A549 (cell line): Measurements from ENCODE around the gene DNMT3B. TPM values are rescaled to one million over a fixed set of nuclear protein-coding genes. Genes with fewer than 3 reads are reported as not detected.

ENCODE experiments used
- ATAC-seq, 2 experiments: fragments of 200-7000 bp in 1 of 2; fragments of >200 bp in 1 of 2; cut with Nextera tagmentation in 1 of 2; cut with Tn5 transposase in 1 of 2; 3 replicates each; pipeline versions ENCODE4 v1.8.0 to v1.9.1; 2018 to 2020; ENCODE audit warnings: mild to moderate bottlenecking in 1 of 2, moderate library complexity in 1 of 2
- CTCF ChIA-PET: fragments of 300-600 bp; sonication (Branson Sonifier 250); formaldehyde crosslinking; extraction: SDS; loops from one replicate; lab custom pipeline; 2021; ENCODE audit warnings: antibody characterized with exemption, inconsistent platforms; lab: Yijun Ruan, JAX
- POLR2A ChIA-PET: fragments of 350-600 bp; formaldehyde crosslinking; extraction: SDS; loops from one replicate; lab custom pipeline; 2021; ENCODE audit warnings: antibody characterized with exemption, inconsistent platforms; lab: Yijun Ruan, JAX
- DNase-seq, 2 experiments: peaks; one replicate each; pipeline versions ENCODE4 v3.0.0 to v3.0.0-alpha.2; 2011 to 2016; ENCODE audit warnings: low read depth in 1 of 2, low spot score in 1 of 2
- FAIRE-seq: peaks from 2 replicates; lab custom pipeline; 2011; peaks lifted over from hg19 to GRCh38; lab: Jason Lieb, UNC
- H3K27ac ChIP-seq, 2 experiments: fragments of >200 bp; sonication (Bioruptor Twin); formaldehyde crosslinking; 3 replicates each; pipeline ENCODE4 v1.5.1; 2016 to 2017
- H3K4me1 ChIP-seq: fragments of >200 bp; sonication (Bioruptor Twin); formaldehyde crosslinking; 3 replicates; pipeline ENCODE4 v1.6.1; 2016
- H3K4me2 ChIP-seq: fragments of >200 bp; sonication (Bioruptor Twin); formaldehyde crosslinking; 3 replicates; pipeline ENCODE4 v1.6.1; 2016
- H3K4me3 ChIP-seq: fragments of >200 bp; sonication (Bioruptor Twin); formaldehyde crosslinking; 3 replicates; pipeline ENCODE4 v1.5.1; 2016
- H3K9me3 ChIP-seq: fragments of >200 bp; sonication (Bioruptor Twin); formaldehyde crosslinking; 3 replicates; pipeline ENCODE4 v1.6.1; 2016
- BHLHE40 ChIP-seq: IDR thresholded peaks from 2 replicates; pipeline ENCODE4 v1.6.1; 2012; ENCODE audit warnings: low read depth, low read length, inconsistent platforms
- CBX2 ChIP-seq: fragments of 200-600 bp; sonication (generic); IDR thresholded peaks from 2 replicates; pipeline ENCODE4 v1.6.1; 2016; ENCODE audit warnings: low read depth, mild to moderate bottlenecking, borderline replicate concordance
- CHD4 ChIP-seq: fragments of 200-600 bp; sonication (generic); IDR thresholded peaks from 2 replicates; pipeline ENCODE4 v1.6.1; 2016; ENCODE audit warnings: antibody characterized with exemption, mild to moderate bottlenecking, borderline replicate concordance
- EHMT2 ChIP-seq: fragments of 200-600 bp; sonication (generic); IDR thresholded peaks from 2 replicates; pipeline ENCODE4 v1.6.1; 2016; ENCODE audit warnings: antibody characterized with exemption, low read depth, mild to moderate bottlenecking, moderate library complexity
- ESRRA ChIP-seq: fragments of 150-350 bp; IDR thresholded peaks from 2 replicates; pipeline ENCODE4 v1.6.1; 2014; ENCODE audit warnings: mild to moderate bottlenecking, low read length, borderline replicate concordance
- FOSB ChIP-seq: fragments of 250-450 bp; sonication (Bioruptor Pico); IDR thresholded peaks from 2 replicates; pipeline ENCODE4 v1.5.0; 2020; ENCODE audit warnings: mild to moderate bottlenecking, moderate library complexity
- FOXS1 ChIP-seq: fragments of 250-450 bp; sonication (Bioruptor Pico); IDR thresholded peaks from 2 replicates; pipeline ENCODE4 v1.5.0; 2020; ENCODE audit warnings: mild to moderate bottlenecking, moderate library complexity
- HEYL ChIP-seq: fragments of 250-450 bp; sonication (Bioruptor Pico); IDR thresholded peaks from 2 replicates; pipeline ENCODE4 v1.8.0; 2021; ENCODE audit warnings: mild to moderate bottlenecking, moderate library complexity
- HOXB13 ChIP-seq: fragments of 250-450 bp; sonication (Bioruptor Pico); IDR thresholded peaks from 2 replicates; pipeline ENCODE4 v1.5.0; 2020; ENCODE audit warnings: low read depth, mild to moderate bottlenecking, moderate library complexity
- HOXB5 ChIP-seq: fragments of 250-450 bp; sonication (Bioruptor Pico); IDR thresholded peaks from 2 replicates; pipeline ENCODE4 v1.5.0; 2020; ENCODE audit warnings: mild to moderate bottlenecking, moderate library complexity
- JUNB ChIP-seq: fragments of >200 bp; sonication (Bioruptor Twin); formaldehyde crosslinking; IDR thresholded peaks from 2 replicates; pipeline ENCODE4 v1.6.1; 2016
- MAZ ChIP-seq: fragments of 150-350 bp; IDR thresholded peaks from 2 replicates; pipeline ENCODE4 v1.6.1; 2014; ENCODE audit warnings: antibody characterized with exemption, low read depth, low read length, borderline replicate concordance
- NFE2L2 ChIP-seq: fragments of 150-350 bp; conservative IDR thresholded peaks from 2 replicates; pipeline ENCODE4 v1.6.1; 2014; ENCODE audit warnings: low read length
- RAD21 ChIP-seq, 2 experiments: fragments of >200 bp in 1 of 2; sonication (Bioruptor Twin) in 1 of 2; formaldehyde crosslinking in 1 of 2; IDR thresholded peaks in 1 of 2; conservative IDR thresholded peaks in 1 of 2; 2 replicates in 1 of 2; 3 replicates in 1 of 2; pipeline ENCODE4 v1.6.1; 2012 to 2018; ENCODE audit warnings: inconsistent platforms in 1 of 2
- SREBF2 ChIP-seq: fragments of 450-650 bp; IDR thresholded peaks from 2 replicates; pipeline ENCODE4 v1.6.1; 2014; ENCODE audit warnings: mild to moderate bottlenecking, moderate library complexity
- ZFP36 ChIP-seq: fragments of 450-650 bp; IDR thresholded peaks from 2 replicates; pipeline ENCODE4 v1.6.1; 2014; ENCODE audit warnings: borderline replicate concordance; ENCODE audit not compliant: partially characterized antibody
- ZNF302 ChIP-seq: fragments of 250-450 bp; sonication (Bioruptor Pico); IDR thresholded peaks from 2 replicates; pipeline ENCODE4 v1.9.0; 2021; ENCODE audit warnings: inconsistent platforms, mild to moderate bottlenecking, moderate library complexity
- WGBS: methylation state at CpG from one replicate; pipeline ENCODE4 v1.1.6; 2017; ENCODE audit errors: missing lambda C conversion rate; 5-methylcytosine and 5-hydroxymethylcytosine counted together
- polyA plus RNA-seq, 4 experiments: library from polyadenylated mRNA; depleted of rRNA in 3 of 4; stranded (reverse); fragments of >200 nt; fragmentation: RNase III in 1 of 4; extraction: RNeasy Plus Mini Kit Qiagen cat#74134 plus additional on column Dnase treatment in 1 of 4; gene quantifications; 2 replicates in 3 of 4; 3 replicates in 1 of 4; pipeline ENCODE4 v1.2.3, GENCODE V29; 2011 to 2017
- TF ChIP-seq, protein P1 (sequence below): fragments of 250-450 bp; sonication (Bioruptor Pico); IDR thresholded peaks from 2 replicates; pipeline ENCODE4 v1.5.0; 2020; ENCODE audit warnings: low read depth, mild to moderate bottlenecking, moderate library complexity
- TF ChIP-seq, protein P2 (sequence below): fragments of >200 bp; sonication (Bioruptor Twin); formaldehyde crosslinking; IDR thresholded peaks from 3 replicates; pipeline ENCODE4 v1.5.1; 2016
- TF ChIP-seq, protein P3 (sequence below): fragments of >200 bp; sonication (Bioruptor Twin); formaldehyde crosslinking; IDR thresholded peaks from 3 replicates; pipeline ENCODE4 v1.6.1; 2016
- TF ChIP-seq, protein P4 (sequence below): IDR thresholded peaks from 2 replicates; pipeline ENCODE4 v1.6.1; 2012; ENCODE audit warnings: low read depth, borderline replicate concordance
- TF ChIP-seq, protein P5 (sequence below): IDR thresholded peaks from 2 replicates; pipeline ENCODE4 v1.6.1; 2012

The DNMT3B gene
- polyA plus RNA-seq, 2 of the 4 experiments (the other 2 are of a cell fraction), result 5.2 to 11.3 TPM

DNA sequence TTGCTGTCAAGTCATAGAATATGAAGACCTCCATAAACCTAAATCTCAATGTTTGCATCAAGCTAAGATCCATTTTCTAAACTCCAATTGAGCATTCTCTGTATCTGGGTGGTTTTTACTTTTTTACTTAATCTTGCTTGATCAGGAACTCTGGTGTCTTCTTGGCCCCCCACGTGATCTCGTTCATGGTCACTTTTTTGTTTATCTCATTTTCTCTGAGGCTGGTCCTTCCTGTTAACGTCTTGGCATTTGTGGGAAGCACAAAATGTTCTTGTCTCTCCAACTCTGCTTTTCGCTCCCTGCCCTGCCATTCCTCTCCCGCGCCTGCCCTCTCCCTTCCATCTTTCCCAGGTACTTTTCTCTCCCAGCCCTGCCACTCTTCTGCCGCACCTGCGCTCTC lies 43.5 kb downstream of the DNMT3B start:
- ATAC-seq (no peak), DNase-seq (no peak), FAIRE-seq (no peak)
- H3K4me1 ChIP-seq, result no peaks in the 10 kb centered on the region
- 90% methylated on average over 8 of the region's 8 CpGs for WGBS
- H3K9me3 ChIP-seq, result no peaks in the 10 kb centered on the region
- CTCF ChIA-PET, result interaction anchor here (1.1 to 11.0 kb wide), 2 partner anchors 16 to 132 kb away, joined by 3 to 61 read pairs; partner anchors contain the start of gene C20orf203
- H3K27ac ChIP-seq, result no peak overlapping the region
- H3K4me3 ChIP-seq, result no peak overlapping the region
- no peak overlapping the region for H3K4me2 ChIP-seq
- no peak for TF ChIP-seq HOXB5 (CRISPR knock-in tag)
- TF ChIP-seq EHMT2, result no peak
- no peak for TF ChIP-seq ESRRA
- TF ChIP-seq CHD4, result no peak
- TF ChIP-seq, protein P1, sequence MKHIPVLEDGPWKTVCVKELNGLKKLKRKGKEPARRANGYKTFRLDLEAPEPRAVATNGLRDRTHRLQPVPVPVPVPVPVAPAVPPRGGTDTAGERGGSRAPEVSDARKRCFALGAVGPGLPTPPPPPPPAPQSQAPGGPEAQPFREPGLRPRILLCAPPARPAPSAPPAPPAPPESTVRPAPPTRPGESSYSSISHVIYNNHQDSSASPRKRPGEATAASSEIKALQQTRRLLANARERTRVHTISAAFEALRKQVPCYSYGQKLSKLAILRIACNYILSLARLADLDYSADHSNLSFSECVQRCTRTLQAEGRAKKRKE (CRISPR knock-in tag), result no peak
- TF ChIP-seq, protein P2, sequence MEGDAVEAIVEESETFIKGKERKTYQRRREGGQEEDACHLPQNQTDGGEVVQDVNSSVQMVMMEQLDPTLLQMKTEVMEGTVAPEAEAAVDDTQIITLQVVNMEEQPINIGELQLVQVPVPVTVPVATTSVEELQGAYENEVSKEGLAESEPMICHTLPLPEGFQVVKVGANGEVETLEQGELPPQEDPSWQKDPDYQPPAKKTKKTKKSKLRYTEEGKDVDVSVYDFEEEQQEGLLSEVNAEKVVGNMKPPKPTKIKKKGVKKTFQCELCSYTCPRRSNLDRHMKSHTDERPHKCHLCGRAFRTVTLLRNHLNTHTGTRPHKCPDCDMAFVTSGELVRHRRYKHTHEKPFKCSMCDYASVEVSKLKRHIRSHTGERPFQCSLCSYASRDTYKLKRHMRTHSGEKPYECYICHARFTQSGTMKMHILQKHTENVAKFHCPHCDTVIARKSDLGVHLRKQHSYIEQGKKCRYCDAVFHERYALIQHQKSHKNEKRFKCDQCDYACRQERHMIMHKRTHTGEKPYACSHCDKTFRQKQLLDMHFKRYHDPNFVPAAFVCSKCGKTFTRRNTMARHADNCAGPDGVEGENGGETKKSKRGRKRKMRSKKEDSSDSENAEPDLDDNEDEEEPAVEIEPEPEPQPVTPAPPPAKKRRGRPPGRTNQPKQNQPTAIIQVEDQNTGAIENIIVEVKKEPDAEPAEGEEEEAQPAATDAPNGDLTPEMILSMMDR, result no peak
- POLR2A ChIA-PET, result no interaction called here

DNA sequence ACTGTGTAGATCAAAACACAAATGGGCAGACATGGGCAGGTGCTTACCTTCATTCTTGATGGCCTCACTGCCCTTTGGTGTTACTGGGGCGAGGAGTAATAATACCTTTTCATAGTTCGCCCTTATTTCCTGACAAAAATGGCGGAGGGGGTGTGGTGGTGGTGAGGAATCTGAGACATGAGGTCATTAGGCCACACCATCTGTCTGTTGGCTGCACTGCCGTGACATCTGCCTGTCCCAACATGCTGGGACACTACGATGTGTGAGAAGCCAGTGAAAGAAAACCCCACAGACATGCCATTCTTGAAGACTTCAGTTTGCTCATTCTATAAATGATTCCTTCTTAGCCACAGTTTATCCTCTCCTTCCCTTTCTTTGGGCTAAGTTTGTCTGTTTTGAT lies 44.2 kb downstream of the DNMT3B start:
- no peak overlapping the region for H3K4me2 ChIP-seq
- POLR2A ChIA-PET, result no interaction called here
- no peak overlapping the region for H3K4me3 ChIP-seq
- FAIRE-seq, result no peak
- CTCF ChIA-PET, result interaction anchor here (1.1 to 11.0 kb wide), 2 partner anchors 17 to 132 kb away, joined by 3 to 61 read pairs; partner anchors contain the start of gene C20orf203
- H3K4me1 ChIP-seq, result no peaks in the 10 kb centered on the region
- no peak overlapping the region for H3K27ac ChIP-seq
- no peaks in the 10 kb centered on the region for H3K9me3 ChIP-seq
- ATAC-seq, result no peak
- WGBS, result 94% methylated on average over 5 of the region's 5 CpGs
- TF ChIP-seq, protein P1 (CRISPR knock-in tag), result no peak
- TF ChIP-seq HOXB13 (CRISPR knock-in tag) (no peak), FOXS1 (no peak), FOSB (CRISPR knock-in tag) (no peak), BHLHE40 (no peak), HEYL (CRISPR knock-in tag) (no peak), CHD4 (no peak), CBX2 (no peak), JUNB (no peak), ZFP36 (no peak), ZNF302 (CRISPR knock-in tag) (no peak), RAD21 (conservative IDR thresholded peaks at IDR 0.05 in 1 of 2, IDR thresholded peaks at IDR 0.05 in 1 of 2) (no peak), NFE2L2 (no peak), SREBF2 (no peak), MAZ (no peak)
- TF ChIP-seq, protein P3, sequence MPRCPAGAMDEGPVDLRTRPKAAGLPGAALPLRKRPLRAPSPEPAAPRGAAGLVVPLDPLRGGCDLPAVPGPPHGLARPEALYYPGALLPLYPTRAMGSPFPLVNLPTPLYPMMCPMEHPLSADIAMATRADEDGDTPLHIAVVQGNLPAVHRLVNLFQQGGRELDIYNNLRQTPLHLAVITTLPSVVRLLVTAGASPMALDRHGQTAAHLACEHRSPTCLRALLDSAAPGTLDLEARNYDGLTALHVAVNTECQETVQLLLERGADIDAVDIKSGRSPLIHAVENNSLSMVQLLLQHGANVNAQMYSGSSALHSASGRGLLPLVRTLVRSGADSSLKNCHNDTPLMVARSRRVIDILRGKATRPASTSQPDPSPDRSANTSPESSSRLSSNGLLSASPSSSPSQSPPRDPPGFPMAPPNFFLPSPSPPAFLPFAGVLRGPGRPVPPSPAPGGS, result no peak
- TF ChIP-seq, protein P4, sequence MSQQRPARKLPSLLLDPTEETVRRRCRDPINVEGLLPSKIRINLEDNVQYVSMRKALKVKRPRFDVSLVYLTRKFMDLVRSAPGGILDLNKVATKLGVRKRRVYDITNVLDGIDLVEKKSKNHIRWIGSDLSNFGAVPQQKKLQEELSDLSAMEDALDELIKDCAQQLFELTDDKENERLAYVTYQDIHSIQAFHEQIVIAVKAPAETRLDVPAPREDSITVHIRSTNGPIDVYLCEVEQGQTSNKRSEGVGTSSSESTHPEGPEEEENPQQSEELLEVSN, result no peak
- TF ChIP-seq, protein P5, sequence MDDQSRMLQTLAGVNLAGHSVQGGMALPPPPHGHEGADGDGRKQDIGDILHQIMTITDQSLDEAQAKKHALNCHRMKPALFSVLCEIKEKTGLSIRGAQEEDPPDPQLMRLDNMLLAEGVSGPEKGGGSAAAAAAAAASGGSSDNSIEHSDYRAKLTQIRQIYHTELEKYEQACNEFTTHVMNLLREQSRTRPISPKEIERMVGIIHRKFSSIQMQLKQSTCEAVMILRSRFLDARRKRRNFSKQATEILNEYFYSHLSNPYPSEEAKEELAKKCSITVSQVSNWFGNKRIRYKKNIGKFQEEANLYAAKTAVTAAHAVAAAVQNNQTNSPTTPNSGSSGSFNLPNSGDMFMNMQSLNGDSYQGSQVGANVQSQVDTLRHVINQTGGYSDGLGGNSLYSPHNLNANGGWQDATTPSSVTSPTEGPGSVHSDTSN, result no peak
- no peak for DNase-seq
